ENCODE results near the gene ECT2.
"Not testable (repeated sequence)": the region's sequence is repeated elsewhere in the genome, so short reads cannot be mapped to it uniquely, and the experiment has no call there.

ECT2 gene

GRCh38 chr3:172848910-172849309 is 98.4 kb downstream of the ECT2 start:
- in situ Hi-C loops (cut with MboI; ENCODE audit: low pct_unique_long_range_greater_than_20kb, low sequenced_read_pairs, unreplicated experiment), result no loop called here
- TF ChIP-seq, protein P1, sequence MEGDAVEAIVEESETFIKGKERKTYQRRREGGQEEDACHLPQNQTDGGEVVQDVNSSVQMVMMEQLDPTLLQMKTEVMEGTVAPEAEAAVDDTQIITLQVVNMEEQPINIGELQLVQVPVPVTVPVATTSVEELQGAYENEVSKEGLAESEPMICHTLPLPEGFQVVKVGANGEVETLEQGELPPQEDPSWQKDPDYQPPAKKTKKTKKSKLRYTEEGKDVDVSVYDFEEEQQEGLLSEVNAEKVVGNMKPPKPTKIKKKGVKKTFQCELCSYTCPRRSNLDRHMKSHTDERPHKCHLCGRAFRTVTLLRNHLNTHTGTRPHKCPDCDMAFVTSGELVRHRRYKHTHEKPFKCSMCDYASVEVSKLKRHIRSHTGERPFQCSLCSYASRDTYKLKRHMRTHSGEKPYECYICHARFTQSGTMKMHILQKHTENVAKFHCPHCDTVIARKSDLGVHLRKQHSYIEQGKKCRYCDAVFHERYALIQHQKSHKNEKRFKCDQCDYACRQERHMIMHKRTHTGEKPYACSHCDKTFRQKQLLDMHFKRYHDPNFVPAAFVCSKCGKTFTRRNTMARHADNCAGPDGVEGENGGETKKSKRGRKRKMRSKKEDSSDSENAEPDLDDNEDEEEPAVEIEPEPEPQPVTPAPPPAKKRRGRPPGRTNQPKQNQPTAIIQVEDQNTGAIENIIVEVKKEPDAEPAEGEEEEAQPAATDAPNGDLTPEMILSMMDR (IDR thresholded peaks at IDR 0.05; ENCODE audit: extremely low read depth, insufficient read depth, missing control alignments), result no peak
- no peak for DNase-seq (ENCODE audit: low spot score)

DNA sequence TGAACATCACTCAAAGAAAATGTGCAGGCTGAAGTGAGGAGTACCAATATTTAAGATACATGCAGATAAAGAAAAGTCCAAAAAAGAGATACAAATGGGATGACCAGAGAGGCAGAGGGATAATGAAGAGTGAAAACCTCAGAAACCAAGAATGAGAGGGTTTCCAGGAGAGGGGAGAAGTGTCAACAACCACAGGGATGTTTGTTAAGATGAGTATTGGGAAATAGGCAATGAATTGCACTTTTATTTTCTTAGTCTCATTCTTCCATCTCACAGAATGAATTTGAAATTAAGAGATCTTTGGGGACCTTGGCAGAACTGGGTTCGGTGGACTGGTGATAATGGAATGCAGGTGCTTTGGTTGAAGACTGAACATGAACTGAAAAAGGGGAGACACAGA is 102.5 kb downstream of the ECT2 start:
- no peak for DNase-seq (ENCODE audit: low spot score)
- TF ChIP-seq, protein P1 (IDR thresholded peaks at IDR 0.05; ENCODE audit: extremely low read depth, insufficient read depth, missing control alignments), result no peak
- in situ Hi-C loops (cut with MboI; ENCODE audit: low pct_unique_long_range_greater_than_20kb, low sequenced_read_pairs, unreplicated experiment), result no loop called here

- TF ChIP-seq, protein P1 (IDR thresholded peaks at IDR 0.05; ENCODE audit: extremely low read depth, insufficient read depth, missing control alignments), result no peak
- no peak for DNase-seq (ENCODE audit: low spot score)
- in situ Hi-C loops (cut with MboI; ENCODE audit: low pct_unique_long_range_greater_than_20kb, low sequenced_read_pairs, unreplicated experiment), result no loop called here
These were observed 103.6 kb downstream of the ECT2 start for GRCh38 chr3:172853921-172854666.

GRCh38 chr3:172855037-172855436 is 104.5 kb downstream of the ECT2 start:
- in situ Hi-C loops (cut with MboI; ENCODE audit: low pct_unique_long_range_greater_than_20kb, low sequenced_read_pairs, unreplicated experiment), result no loop called here
- TF ChIP-seq, protein P1 (IDR thresholded peaks at IDR 0.05; ENCODE audit: extremely low read depth, insufficient read depth, missing control alignments), result no peak
- DNase-seq (ENCODE audit: low spot score), result no peak

GRCh38 chr3:172856795-172857742 is 106.5 kb downstream of the ECT2 start:
- in situ Hi-C loops (cut with MboI; ENCODE audit: low pct_unique_long_range_greater_than_20kb, low sequenced_read_pairs, unreplicated experiment), result no loop called here
- no peak for DNase-seq (ENCODE audit: low spot score)
- TF ChIP-seq, protein P1 (IDR thresholded peaks at IDR 0.05; ENCODE audit: extremely low read depth, insufficient read depth, missing control alignments), result no peak

DNA sequence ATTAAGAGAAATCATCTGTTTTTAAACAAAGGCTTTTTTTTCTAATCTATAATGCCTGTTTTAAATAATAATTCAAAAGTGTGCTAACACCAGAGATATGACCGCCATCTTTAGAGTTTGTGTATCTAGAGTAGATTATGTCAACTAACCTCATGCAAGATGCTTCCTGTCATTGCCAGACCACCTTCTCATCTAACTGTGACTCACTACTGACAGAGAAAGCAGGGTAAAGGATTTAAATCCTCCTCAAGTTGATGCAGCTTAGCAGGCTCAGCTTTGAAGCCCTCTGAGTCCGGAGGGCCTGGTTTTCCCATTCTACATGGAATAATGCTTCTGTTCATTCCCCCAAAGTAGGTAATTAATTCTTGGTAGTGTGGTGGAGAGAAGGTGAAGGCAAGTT is 108.5 kb downstream of the ECT2 start:
- in situ Hi-C loops (cut with MboI; ENCODE audit: low pct_unique_long_range_greater_than_20kb, low sequenced_read_pairs, unreplicated experiment), result no loop called here
- DNase-seq (ENCODE audit: low spot score), result no peak
- TF ChIP-seq, protein P1 (IDR thresholded peaks at IDR 0.05; ENCODE audit: extremely low read depth, insufficient read depth, missing control alignments), result no peak

DNA sequence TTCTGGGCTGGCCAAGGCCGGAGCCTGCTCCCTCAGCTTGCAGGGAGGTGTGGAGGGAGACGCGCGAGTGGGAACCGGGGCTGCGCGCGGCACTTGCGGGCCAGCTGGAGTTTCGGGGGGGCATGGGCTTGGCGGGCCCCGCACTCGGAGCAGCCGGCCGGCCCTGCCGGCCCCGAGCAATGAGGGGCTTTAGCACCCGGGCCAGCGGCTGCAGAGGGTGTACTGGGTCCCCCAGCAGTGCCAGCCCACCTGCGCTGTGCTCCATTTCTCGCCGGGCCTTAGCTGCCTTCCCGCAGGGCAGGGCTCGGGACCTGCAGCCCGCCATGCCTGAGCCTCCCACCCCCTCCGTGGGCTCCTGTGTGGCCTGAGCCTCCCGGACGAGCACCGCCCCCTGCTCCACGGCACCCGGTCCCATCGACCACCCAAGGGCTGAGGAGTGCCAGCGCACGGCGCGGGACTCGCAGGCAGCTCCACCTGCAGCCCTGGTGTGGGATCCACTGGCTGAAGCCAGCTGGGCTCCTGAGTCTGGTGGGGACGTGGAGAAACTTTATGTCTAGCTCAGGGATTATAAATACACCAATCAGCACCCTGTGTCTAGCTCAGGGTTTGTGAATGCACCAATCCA is 116.3 kb downstream of the ECT2 start:
- DNase-seq (ENCODE audit: low spot score); in situ Hi-C loops (cut with MboI; ENCODE audit: low pct_unique_long_range_greater_than_20kb, low sequenced_read_pairs, unreplicated experiment): not testable (repeated sequence)

All from GM13977 (cell line).